Measurements from ENCODE around the gene FRS3. TPM values are rescaled to one million over a fixed set of nuclear protein-coding genes. Genes with fewer than 3 reads are reported as not detected.

The FRS3 gene
- polyA plus RNA-seq, 4 donors = 1.1 to 4.2 (median 4.1) TPM

DNA sequence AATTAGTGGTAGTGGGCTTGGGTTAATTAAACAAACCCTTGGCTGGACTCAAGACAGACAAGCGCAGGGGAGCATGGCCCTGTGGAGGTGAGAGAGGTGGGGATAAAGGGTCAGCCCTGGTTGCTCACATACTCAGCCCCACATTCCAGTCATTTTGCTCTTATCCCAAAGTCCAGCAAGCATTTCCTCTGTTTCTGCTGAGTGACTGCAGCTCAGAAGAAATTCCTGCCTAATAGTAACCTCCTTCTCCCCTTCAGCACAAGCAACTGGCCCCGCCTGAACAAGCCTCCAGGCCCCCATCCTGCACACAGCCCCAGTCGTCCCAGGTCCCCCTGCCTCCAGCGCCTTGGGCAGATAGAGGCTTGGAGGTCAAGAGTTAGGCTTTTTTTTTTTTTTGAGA, 40.7 kb downstream of the FRS3 start:
- DNase-seq (no peak), FAIRE-seq (no peak)
- WGBS, 3 donors = 78 to 90% (median 88%) methylated on average over 4 of the region's 4 CpGs

DNA sequence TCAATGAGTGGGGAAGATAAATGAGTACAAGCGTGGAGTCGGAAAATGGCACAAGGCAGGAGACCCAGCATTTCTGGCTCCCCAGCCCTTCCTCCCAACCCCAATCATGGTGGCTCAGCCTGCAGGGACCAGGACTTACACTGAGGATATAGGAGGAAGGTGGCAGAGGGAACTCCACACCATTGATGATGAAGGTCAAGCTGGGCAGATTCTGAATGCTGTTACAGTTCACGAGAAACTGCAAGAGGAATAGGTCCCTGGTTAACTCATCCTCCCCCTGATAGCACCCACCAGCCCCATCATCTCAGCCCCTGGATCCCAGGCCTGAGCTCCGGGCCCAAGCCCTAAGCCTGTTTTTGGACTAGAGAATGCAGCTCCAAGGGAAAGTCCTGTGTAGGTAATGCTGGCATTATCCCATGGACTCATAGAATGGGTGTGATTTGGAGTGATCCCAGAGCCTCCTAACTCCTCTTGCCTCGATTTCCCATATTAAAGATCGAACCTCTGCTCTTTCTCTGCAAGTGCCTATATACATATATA, 42.0 kb downstream of the FRS3 start:
- Histone ChIP-seq H3K4me3 (ENCODE audit: low read depth in 1 of 3, low read length in 3 of 3) (no peak overlapping the region), H3K9me3 (ENCODE audit: control insufficient read depth in 2 of 2, insufficient read depth in 1 of 2, low read depth in 1 of 2, low read length in 1 of 2) (no peaks in the 10 kb centered on the region), H3K27ac (ENCODE audit: low read depth in 1 of 3, low read length in 2 of 3) (no peak overlapping the region), H3K27me3 (ENCODE audit: control insufficient read depth in 3 of 3, insufficient read depth in 3 of 3, low read length in 3 of 3) (no peaks in the 10 kb centered on the region), H3K36me3 (ENCODE audit: control insufficient read depth in 3 of 3, insufficient read depth in 2 of 3, low read depth in 1 of 3, low read length in 3 of 3) (peaks cover 0 to 7% (median 0%) of the 10 kb centered on the region in 3 donors), H3K4me1 (ENCODE audit: control insufficient read depth in 3 of 3, insufficient read depth in 2 of 3, low read depth in 1 of 3, low read length in 2 of 3) (peaks cover 2 to 50% (median 6%) of the 10 kb centered on the region in 3 donors)
- FAIRE-seq (no peak), DNase-seq (no peak)
- WGBS, 3 donors = 88 to 93% (median 90%) methylated on average over 6 of the region's 6 CpGs

More for the DNA sequence above, 40.7 kb downstream of the FRS3 start:
- Histone ChIP-seq H3K27ac (ENCODE audit: low read depth in 1 of 3, low read length in 2 of 3) (no peak overlapping the region), H3K4me1 (ENCODE audit: control insufficient read depth in 3 of 3, insufficient read depth in 2 of 3, low read depth in 1 of 3, low read length in 2 of 3) (peaks cover 2 to 38% (median 6%) of the 10 kb centered on the region in 3 donors), H3K9me3 (ENCODE audit: control insufficient read depth in 2 of 2, insufficient read depth in 1 of 2, low read depth in 1 of 2, low read length in 1 of 2) (no peaks in the 10 kb centered on the region), H3K36me3 (ENCODE audit: control insufficient read depth in 3 of 3, insufficient read depth in 2 of 3, low read depth in 1 of 3, low read length in 3 of 3) (no peaks in the 10 kb centered on the region), H3K27me3 (ENCODE audit: control insufficient read depth in 3 of 3, insufficient read depth in 3 of 3, low read length in 3 of 3) (no peaks in the 10 kb centered on the region), H3K4me3 (ENCODE audit: low read depth in 1 of 3, low read length in 3 of 3) (no peak overlapping the region)

DNA sequence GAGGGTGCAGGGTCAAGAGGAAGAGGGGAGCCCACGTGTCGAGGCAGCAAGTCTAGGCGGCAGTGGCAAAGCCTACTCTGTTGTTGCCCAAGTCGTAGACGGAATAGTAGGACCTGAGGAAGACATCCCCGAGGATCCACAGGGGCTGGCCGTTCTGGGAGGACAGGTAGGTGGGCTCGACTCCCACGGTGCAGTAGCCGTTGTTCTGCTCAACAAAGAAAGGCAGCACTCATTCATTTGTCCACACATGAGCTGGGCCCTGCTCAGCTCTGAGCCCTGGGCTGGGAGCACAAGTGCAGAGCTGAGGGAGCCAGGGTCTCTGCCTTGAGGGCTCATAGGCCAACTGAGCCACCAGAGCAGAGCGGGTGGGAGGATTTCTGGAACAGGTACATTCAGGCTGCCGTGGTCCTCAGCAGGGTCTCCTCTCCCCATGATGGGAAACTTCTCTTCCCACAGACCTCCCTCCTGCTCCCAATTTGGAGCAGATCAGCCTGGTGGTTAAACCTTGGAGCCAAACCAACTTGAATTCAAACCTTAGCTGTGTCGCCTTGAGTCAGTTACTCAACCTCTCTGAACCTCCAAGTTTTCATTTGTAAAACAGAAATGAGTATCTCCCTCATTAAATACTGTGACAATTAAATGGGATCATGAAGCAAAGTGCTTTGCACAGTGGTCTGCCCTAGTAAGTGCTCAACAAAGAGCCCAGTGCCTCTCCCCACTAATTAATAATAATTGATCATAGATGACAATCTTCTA, 42.7 kb downstream of the FRS3 start:
- DNase-seq (no peak), FAIRE-seq (no peak)
- Histone ChIP-seq H3K4me3 (ENCODE audit: low read depth in 1 of 3, low read length in 3 of 3) (no peak overlapping the region), H3K36me3 (ENCODE audit: control insufficient read depth in 3 of 3, insufficient read depth in 2 of 3, low read depth in 1 of 3, low read length in 3 of 3) (peaks cover 0 to 8% (median 0%) of the 10 kb centered on the region in 3 donors), H3K27ac (ENCODE audit: low read depth in 1 of 3, low read length in 2 of 3) (no peak overlapping the region), H3K27me3 (ENCODE audit: control insufficient read depth in 3 of 3, insufficient read depth in 3 of 3, low read length in 3 of 3) (no peaks in the 10 kb centered on the region), H3K4me1 (ENCODE audit: control insufficient read depth in 3 of 3, insufficient read depth in 2 of 3, low read depth in 1 of 3, low read length in 2 of 3) (peaks cover 2 to 50% (median 6%) of the 10 kb centered on the region in 3 donors), H3K9me3 (ENCODE audit: control insufficient read depth in 2 of 2, insufficient read depth in 1 of 2, low read depth in 1 of 2, low read length in 1 of 2) (no peaks in the 10 kb centered on the region)
- WGBS, 3 donors = 86 to 94% (median 91%) methylated on average over 13 of the region's 13 CpGs

DNA sequence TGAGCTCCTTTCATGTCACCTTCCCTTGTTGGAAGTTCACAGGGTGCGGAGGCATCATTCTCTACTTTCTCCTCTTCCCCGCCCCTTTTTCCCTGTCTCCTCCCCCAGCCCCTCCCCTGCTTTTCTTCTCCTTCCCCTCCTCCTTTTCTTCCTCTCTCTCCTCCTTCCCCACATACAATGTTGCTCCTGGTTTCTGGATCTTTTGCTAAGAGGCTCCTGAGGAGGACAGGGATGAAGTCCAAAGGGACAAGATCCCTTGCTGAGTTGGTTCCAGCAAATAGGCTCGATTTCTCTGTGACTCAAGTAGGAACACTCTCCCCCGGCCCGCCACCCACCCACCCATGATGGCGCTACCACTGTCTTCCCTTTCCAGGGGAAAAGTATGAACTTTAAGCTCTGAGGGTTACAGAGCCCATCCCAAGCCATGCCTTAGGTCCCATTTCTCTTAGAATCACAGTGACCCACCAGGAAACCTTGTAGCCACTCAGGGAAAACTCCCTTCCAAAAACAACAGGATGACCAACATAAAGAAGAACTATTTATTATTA, 43.4 kb downstream of the FRS3 start:
- H3K4me3 ChIP-seq (ENCODE audit: low read depth in 1 of 3, low read length in 3 of 3) = no peak overlapping the region
- DNase-seq (peak in 1 of 2 donors; percentile 32), FAIRE-seq (no peak)
- H3K4me1 ChIP-seq (ENCODE audit: control insufficient read depth in 3 of 3, insufficient read depth in 2 of 3, low read depth in 1 of 3, low read length in 2 of 3) = peaks cover 2 to 51% (median 6%) of the 10 kb centered on the region in 3 donors
- WGBS, 3 donors = 53 to 75% (median 73%) methylated on average over 6 of the region's 6 CpGs
- H3K27ac ChIP-seq (ENCODE audit: low read depth in 1 of 3, low read length in 2 of 3) = no peak overlapping the region
- H3K36me3 ChIP-seq (ENCODE audit: control insufficient read depth in 3 of 3, insufficient read depth in 2 of 3, low read depth in 1 of 3, low read length in 3 of 3) = peaks cover 0 to 15% (median 0%) of the 10 kb centered on the region in 3 donors
- no peaks in the 10 kb centered on the region for H3K9me3 ChIP-seq (ENCODE audit: control insufficient read depth in 2 of 2, insufficient read depth in 1 of 2, low read depth in 1 of 2, low read length in 1 of 2)
- H3K27me3 ChIP-seq (ENCODE audit: control insufficient read depth in 3 of 3, insufficient read depth in 3 of 3, low read length in 3 of 3) = no peaks in the 10 kb centered on the region

DNA sequence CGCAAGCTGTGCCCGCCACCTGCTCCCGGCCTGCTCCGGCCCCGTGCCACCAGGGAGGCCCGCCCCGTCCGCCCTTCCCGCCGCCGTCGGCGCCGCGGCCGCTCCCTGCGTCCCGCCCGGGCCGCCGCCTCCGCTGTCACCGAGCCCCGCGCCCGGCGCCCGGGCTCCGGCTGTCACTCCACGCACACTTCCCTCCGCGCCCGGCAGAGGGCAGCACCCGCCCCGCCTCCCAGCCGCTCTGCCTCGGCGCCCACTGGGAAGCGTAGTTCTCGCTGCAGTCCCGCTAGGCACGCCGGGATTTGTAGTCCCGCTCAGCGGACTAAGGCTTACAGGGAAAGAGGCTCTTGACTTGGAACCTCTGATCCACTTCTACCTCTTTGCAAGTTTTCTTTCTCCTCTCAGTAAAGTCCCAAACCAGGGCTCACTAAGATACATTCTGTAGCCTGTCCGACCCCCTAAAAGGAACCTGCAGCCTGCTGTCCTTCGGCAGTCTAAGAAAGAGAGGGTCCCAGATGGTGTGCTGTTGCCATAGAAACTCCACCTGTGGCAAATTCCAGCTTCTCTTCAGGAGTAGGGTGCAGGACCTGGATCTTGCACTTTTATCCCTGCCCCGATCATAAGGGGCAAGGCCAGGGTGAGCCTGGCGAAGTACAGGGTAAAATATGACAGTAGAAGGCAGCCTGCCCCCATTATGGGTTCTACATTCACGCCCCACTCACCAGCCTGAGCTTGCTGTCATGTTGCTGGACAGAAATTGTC, 44.1 kb downstream of the FRS3 start, which contains the start of gene TFEB:
Gene TFEB (minus strand): TSS at position 182 of the 759 bp plus-strand sequence. CDS start 44,395 bp downstream, outside the sequence.
- FAIRE-seq (no peak), DNase-seq (peak; percentile 91 to 97)
- H3K27ac ChIP-seq (ENCODE audit: low read depth in 1 of 3, low read length in 2 of 3) = peak within 1 kb of the TSS; percentile 70 to 99 (median 83)
- H3K27me3 ChIP-seq (ENCODE audit: control insufficient read depth in 3 of 3, insufficient read depth in 3 of 3, low read length in 3 of 3) = no peaks in the 10 kb centered on the region
- H3K36me3 ChIP-seq (ENCODE audit: control insufficient read depth in 3 of 3, insufficient read depth in 2 of 3, low read depth in 1 of 3, low read length in 3 of 3) = peaks cover 0 to 20% (median 0%) of the 10 kb centered on the region in 3 donors
- H3K4me3 ChIP-seq (ENCODE audit: low read depth in 1 of 3, low read length in 3 of 3) = peak within 1 kb of the TSS; percentile 70 to 91 (median 88)
- 7 to 16% (median 7%) methylated on average over 24 to 50 of the region's 50 CpGs for WGBS, 3 donors
- H3K4me1 ChIP-seq (ENCODE audit: control insufficient read depth in 3 of 3, insufficient read depth in 2 of 3, low read depth in 1 of 3, low read length in 2 of 3) = peaks cover 0 to 51% (median 6%) of the 10 kb centered on the region in 3 donors
- no peaks in the 10 kb centered on the region for H3K9me3 ChIP-seq (ENCODE audit: control insufficient read depth in 2 of 2, insufficient read depth in 1 of 2, low read depth in 1 of 2, low read length in 1 of 2)

DNA sequence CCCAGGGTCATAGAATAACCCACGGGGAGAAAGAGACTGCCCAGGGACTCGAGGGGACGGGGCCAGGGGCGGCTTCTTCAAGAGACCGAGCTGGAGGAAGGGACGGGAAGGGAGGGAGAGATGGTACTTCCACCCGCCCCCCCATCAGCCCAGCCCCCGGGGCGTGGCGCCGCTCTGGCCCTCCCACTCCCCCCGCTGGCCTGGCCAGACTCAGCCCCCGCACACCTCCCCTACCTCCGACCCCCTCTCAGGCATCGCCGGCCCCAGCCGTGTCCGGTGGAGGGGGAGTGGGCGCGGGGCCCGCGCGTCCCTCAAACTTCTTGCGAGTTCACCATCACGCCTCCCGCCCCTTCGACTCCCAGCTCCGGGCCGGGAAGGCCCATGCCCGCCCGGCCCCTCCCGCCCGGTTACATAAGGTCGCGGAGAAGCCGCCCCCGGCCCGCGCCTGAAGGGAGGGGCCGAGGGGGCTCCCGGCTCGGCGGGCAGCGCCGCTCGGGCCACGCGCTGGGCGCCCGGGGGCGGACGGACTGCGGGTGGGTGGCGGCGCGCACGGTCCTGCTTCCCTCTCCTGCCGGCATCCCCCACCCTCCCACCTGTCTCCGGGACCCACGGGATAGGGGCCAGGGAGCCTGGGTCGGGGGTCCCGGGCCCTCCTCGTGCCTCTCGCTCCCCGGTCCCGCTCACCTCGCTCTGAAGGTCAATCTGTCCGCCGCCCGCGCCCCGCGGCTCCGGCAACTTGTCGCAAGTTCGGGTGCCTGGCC, 44.9 kb downstream of the FRS3 start:
- Histone ChIP-seq H3K27me3 (ENCODE audit: control insufficient read depth in 3 of 3, insufficient read depth in 3 of 3, low read length in 3 of 3) (no peaks in the 10 kb centered on the region), H3K27ac (ENCODE audit: low read depth in 1 of 3, low read length in 2 of 3) (peak overlapping the region; percentile 70 to 99 (median 83)), H3K36me3 (ENCODE audit: control insufficient read depth in 3 of 3, insufficient read depth in 2 of 3, low read depth in 1 of 3, low read length in 3 of 3) (peaks cover 0 to 28% (median 0%) of the 10 kb centered on the region in 3 donors), H3K9me3 (ENCODE audit: control insufficient read depth in 2 of 2, insufficient read depth in 1 of 2, low read depth in 1 of 2, low read length in 1 of 2) (no peaks in the 10 kb centered on the region), H3K4me1 (ENCODE audit: control insufficient read depth in 3 of 3, insufficient read depth in 2 of 3, low read depth in 1 of 3, low read length in 2 of 3) (peaks cover 0 to 55% (median 6%) of the 10 kb centered on the region in 3 donors), H3K4me3 (ENCODE audit: low read depth in 1 of 3, low read length in 3 of 3) (peak overlapping the region; percentile 70 to 91 (median 88))
- DNase-seq (peak; percentile 50 to 93), FAIRE-seq (no peak)
- 0 to 1% (median 0%) methylated on average over 18 to 76 of the region's 76 CpGs for WGBS, 3 donors

DNA sequence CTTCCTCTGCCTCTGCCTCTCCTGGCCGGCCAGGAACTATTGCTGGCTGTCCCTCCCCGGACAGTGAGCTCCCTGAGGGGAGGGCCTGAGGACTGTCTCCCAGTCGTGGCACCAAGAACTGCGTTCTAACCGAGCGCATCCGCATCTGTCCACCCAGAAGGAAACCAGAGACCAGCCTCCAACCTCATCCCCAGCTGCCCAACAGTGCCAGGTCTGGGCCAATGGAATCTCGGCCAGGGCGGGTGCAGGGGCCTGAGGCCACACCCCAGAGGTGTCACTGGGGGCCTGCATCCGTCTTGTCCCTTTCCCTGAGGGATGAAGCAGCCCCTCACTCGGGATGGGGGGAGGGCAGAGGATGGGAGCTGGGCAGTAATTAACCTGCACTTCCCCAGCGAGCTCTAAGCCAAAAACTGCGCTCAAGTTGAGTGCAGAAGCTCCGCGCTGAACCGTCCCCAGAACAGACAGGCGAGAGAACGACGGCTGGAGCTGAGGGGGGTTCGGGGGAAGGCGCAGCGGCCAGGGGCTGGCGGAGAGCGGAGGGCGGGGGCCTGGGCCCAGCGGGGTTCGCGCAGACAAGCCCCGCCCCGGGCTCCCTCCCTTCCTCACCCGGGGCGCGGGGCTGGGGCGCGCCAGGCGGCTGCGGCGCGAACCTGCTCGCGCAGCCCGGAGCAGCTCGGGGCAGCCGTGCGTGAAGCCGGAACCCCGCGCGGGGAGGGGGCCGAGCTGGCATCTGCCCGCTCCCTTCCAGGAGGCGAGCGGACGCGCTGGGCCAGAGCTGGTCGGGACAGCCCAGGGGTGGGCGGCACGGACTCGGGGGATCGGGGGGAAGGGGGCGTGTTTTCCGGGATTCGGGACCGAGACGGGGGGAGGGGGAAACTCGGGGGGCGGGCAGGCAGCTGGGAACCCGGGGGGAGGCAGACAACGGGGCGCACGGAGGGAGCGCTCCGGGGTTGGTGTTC, 45.7 kb downstream of the FRS3 start:
- Histone ChIP-seq H3K27me3 (ENCODE audit: control insufficient read depth in 3 of 3, insufficient read depth in 3 of 3, low read length in 3 of 3) (no peaks in the 10 kb centered on the region), H3K4me3 (ENCODE audit: low read depth in 1 of 3, low read length in 3 of 3) (peak overlapping the region; percentile 70 to 91 (median 88)), H3K36me3 (ENCODE audit: control insufficient read depth in 3 of 3, insufficient read depth in 2 of 3, low read depth in 1 of 3, low read length in 3 of 3) (peaks cover 0 to 35% (median 0%) of the 10 kb centered on the region in 3 donors), H3K9me3 (ENCODE audit: control insufficient read depth in 2 of 2, insufficient read depth in 1 of 2, low read depth in 1 of 2, low read length in 1 of 2) (no peaks in the 10 kb centered on the region), H3K27ac (ENCODE audit: low read depth in 1 of 3, low read length in 2 of 3) (peak overlapping the region; percentile 70 to 99 (median 83)), H3K4me1 (ENCODE audit: control insufficient read depth in 3 of 3, insufficient read depth in 2 of 3, low read depth in 1 of 3, low read length in 2 of 3) (peaks cover 0 to 61% (median 6%) of the 10 kb centered on the region in 3 donors)
- 2 to 6% (median 3%) methylated on average over 35 to 73 of the region's 73 CpGs for WGBS, 3 donors
- DNase-seq (peak; percentile 49 to 93), FAIRE-seq (no peak)
